GM19455 (cell line): ENCODE measurements around the gene CNGB1.

Experiments
- ATAC-seq: cut with Tn5 transposase; IDR thresholded peaks from one replicate; pipeline ENCODE4 v1.9.1; 2021; ENCODE audit not compliant: unreplicated experiment

CNGB1 gene

GRCh38 chr16:57977418-57978069 lies 6.6 kb upstream of the CNGB1 start:
- no peak for ATAC-seq

DNA sequence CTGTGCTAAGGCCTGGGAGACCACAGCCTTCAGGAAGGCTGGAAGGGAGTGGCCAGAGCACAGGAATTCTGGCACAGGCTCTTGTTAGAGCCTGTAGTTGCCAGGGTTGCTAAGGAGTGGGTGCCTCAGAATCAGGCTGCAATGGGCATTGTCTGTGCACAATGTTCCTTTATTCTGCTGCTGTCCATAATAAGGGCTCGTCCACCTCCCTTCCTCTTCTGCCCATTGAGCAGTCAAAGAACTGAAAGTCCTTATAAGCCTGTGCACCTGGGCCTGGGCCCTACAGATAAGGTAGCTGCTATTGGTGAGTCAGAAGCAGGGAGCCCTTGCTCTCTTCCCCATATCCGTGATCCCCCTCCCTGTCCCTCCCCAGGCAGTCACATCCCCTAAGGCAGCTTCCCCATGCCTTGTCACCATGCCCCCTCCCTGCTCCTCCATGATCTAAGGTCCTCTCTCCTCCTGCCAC lies 5.4 kb upstream of the CNGB1 start:
- no peak for ATAC-seq

DNA sequence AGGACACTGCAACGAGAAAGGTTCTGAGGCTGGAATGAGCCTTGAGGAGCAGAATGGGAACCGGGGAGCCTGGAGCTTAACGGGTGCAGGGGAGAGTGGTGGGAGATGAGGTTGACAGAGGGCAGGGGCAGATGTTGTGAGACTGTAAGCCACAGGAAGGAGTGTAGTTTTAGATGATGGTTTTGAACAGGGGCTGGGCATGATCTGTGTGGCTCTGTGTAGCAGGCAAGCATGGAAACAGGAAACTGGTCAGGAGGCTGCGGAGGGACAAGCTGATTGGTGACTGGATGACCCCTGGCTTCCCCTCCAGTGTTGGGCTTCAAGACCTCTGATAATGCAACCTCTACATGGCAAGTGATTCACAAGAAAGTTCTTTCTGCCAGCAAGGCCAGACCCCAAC lies 1.4 kb upstream of the CNGB1 start:
- no peak for ATAC-seq

GRCh38 chr16:57971848-57972247 lies 920 bp upstream of the CNGB1 start:
- ATAC-seq, result no peak

- no peak for ATAC-seq
Measured at GRCh38 chr16:57970319-57970718, 609 bp downstream of the CNGB1 start.

- no peak for ATAC-seq
Measured at GRCh38 chr16:57969451-57970123, 1.3 kb downstream of the CNGB1 start.

DNA sequence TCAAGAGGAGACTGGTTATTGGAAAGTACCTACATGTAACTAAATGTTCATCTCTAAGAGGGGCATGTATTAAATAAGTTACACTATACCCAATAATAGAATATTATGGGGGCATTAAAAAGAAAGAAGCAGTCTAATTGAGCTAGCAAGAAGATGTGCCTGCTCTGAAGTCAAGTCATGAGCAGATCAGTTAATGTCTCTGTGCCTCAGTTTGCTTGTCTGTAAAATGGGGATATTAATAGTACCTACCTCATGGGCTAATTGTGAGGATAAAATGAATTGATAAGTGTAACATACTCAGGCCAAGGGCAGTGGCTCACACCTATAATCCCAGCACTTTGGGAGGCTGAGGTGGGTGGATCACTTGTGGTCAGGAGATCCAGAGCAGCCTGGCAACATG lies 3.0 kb downstream of the CNGB1 start:
- ATAC-seq, result no peak

- no peak for ATAC-seq
Measured at GRCh38 chr16:57966986-57967385, 3.9 kb downstream of the CNGB1 start.

DNA sequence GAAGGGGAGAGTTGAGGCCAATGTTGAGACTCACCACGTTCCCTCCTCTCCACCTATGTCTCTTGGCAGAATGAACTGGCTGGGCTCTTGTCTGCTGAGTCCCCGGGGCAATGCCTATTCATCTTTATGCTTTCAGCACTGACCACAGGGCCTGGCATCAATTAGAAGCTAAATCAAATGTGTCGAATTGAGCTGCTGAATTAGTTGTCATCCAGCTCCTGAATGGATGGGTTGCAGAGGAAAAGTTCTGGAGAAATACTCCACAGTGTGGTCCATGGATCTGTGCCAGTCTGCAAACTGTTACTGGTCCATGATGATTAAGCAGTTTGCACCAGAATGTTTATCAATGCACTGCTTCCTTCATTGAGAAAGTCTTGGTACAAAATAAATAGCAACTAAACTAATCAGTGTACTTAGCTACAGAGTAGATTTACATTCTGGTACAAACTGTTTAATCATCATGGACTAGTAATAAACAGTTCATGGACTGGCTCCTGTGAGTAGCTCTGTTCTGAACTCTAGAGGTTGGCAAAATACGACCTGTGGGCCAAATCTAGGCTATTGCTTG lies 4.6 kb downstream of the CNGB1 start:
- no peak for ATAC-seq

DNA sequence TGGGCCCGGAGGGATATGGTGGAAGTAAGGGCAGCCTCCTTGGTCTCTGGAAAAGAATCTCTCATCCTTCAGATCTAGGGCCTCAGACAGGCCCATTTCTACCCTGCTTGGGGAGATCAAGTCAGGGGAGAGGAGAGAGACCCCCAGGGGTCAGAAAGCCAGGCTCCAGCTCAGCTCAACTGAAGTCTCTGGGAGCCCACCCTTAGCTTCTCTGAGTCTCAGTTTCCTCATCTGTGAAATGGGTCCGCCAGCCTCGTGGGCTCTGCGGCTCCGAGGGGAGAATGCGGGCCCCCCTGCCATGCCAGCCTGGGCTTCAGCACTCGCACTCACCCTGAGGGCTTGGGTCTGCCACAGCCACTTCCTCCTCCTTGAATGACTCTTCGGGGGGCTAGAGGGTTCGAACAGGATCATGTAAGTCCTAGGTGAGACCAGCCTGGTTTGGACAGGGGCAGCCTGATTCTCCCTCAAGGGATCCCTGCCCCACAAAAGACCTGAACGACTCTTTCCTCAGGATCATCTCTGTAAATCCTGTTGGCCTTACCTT lies 6.7 kb downstream of the CNGB1 start:
- no peak for ATAC-seq

DNA sequence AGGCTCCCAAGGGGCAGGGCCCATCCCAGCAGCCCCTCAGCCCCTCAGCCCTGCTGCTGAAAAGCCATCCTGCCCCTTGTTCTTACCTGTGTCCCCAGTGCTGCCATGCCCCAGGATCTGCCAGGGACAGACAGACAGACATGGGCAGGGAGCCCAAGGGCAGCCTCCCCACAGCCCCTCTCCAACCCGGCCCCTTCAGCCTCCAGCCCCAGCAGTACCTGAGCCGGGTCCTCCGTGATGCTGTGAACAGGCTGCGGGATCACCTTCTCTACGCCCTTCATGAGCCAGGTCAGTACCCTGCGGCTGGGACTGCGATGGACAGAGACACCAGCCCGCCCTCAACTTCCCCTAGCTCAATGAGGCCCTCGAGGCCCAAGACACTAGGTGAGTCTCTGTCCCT lies 8.2 kb downstream of the CNGB1 start:
- no peak for ATAC-seq

DNA sequence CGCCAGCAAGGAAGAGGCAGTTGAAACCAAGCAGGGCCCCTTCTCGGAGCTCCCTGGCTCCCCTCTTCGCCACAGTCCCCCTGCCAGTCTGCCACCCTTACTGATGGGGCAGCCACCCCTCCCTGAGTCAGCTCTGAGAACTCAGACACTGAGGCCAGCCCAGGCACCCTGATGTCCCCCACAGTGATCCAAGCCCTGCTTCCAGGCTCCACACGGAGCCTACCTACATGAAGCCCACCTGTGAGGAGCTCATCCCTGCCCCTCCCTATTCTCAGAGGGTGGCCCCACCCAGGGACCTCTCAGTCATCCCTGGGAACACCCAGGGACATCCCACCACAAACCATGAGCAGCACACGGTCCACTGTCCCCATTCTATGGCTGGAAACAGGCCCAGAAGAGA lies 8.9 kb downstream of the CNGB1 start:
- no peak for ATAC-seq

DNA sequence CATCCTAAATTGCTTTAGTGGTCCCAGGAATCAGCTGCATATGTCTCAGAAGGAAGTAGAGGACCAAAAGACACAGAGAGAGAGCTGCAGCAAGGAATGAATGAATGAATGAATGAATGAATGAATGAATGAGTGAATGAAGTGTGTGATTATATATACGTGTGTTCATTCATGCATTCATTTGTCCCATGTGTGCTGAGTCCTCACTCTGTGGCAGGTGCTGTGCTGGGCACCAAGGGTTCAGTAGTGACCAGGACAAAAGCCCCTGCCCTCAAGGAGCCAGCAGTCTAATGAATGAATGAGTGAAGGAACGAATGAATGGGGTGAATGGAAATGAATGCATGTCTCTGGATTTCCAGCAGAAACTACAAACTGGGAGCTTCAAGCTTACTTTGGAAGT lies 9.4 kb downstream of the CNGB1 start:
- ATAC-seq, result no peak

GRCh38 chr16:57960826-57961472 lies 10.0 kb downstream of the CNGB1 start:
- ATAC-seq, result no peak

GRCh38 chr16:57960310-57960709 lies 10.6 kb downstream of the CNGB1 start:
- ATAC-seq, result no peak

DNA sequence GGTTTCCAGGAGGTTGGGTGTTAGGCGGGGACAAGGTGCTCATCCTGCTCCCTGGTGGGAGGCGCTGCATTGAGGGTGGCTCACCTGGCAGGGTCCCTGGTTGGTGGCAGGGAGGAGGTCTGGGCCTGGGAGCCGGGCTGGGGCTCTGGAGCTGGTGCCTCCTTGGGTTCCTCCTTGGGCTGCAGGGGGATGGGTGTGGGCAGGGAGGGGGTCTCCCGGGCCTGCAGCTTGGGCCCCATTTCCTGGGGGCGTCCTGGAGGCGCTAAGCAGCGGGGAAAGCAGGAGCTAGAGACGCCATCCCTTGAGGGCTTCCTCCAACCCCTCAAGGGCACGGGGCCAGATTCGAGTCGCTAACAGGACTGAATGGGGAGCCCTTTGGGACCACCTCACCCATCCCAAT lies 11.1 kb downstream of the CNGB1 start:
- ATAC-seq, result no peak

- no peak for ATAC-seq
Measured at GRCh38 chr16:57959121-57959520, 11.8 kb downstream of the CNGB1 start.

- ATAC-seq, result no peak
Measured at GRCh38 chr16:57958544-57958943, 12.4 kb downstream of the CNGB1 start.

DNA sequence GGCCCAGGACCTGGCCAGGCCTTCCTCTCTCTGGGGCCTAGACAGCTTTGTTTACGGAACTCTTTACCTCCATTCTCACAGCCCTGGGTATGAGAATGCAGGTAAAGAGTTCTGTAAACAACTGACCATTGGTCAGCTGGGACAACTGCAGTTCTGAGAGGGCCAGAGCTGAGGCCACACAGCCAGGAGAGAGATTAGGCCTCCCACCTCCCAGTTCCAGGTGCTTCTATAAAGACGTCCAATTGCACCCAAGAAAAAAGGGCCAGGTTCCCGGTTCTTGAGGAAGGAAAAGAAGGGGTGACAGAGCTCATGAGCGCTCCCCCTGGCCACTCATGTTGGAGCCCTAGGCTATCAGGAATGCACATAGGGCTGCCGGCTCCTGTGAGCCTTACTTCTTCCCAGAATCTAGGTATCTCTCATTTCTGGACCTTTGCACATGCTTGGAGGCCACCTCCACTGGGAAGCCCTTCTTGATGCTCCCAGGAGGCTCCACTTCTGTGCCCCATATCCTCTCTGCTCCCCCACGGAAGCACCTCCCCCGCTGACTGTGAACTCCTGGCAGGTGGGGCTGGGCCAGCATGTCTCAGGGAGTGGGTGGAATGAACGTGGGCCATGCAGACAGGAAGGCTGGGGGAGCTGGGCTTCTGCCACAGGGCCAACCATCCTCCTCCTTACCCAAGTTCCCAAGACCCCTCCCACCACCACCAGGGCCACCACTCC lies 13.1 kb downstream of the CNGB1 start:
- ATAC-seq, result no peak

DNA sequence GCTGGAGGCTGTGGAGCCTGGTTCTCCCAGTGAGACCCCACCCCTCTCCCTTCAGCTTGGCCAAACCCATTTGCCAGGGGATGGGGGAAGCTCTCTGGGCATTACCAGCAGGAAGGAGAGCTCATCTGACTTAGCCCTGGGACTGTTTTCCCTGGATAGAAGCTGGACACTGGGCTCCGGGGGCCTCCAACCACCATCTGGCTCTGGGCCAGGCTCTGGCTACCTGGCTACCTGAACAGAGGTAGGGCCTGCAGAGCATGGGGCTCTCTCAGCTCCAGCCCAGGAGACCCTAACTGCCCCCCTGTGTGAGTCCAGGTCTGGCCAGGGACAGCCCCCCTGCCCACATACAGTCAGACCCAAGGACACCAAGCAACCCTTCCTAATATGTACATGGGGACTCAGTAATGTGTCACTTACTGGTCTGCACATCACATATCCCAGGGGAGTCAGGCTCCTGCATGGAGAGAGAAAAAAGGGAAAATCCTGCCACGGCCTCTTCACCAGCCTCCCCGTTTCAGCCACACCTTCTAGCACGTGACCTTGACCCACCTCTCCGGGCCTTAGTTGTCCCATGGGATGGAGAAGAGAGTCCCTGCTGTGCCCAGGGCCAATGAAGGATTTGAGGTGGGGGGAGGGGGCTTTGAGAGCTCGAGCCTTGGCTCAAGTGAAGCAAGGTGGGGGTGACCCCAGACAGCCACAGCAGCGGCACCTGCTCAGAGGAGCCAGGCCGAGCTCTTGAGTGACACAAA lies 13.8 kb downstream of the CNGB1 start:
- no peak for ATAC-seq
